MM.1S (cell line): ENCODE data around the gene MKLN1.

ENCODE experiments used
- DNase-seq: peaks from one replicate; pipeline ENCODE4 v3.0.0-alpha.2; 2015
- H2AFZ ChIP-seq: fragments of 300-600 bp; sonication (generic); 2 replicates; pipeline ENCODE4 v1.6.0; 2016; ENCODE audit warnings: antibody characterized with exemption, low read length
- H3F3A ChIP-seq: fragments of 300-600 bp; sonication (generic); 2 replicates; pipeline ENCODE4 v1.6.1; 2016; ENCODE audit warnings: mild to moderate bottlenecking, antibody characterized with exemption, low read length, moderate library complexity, mixed read lengths; ENCODE audit not compliant: insufficient read depth
- H3K27ac ChIP-seq: fragments of 300-600 bp; sonication (generic); 2 replicates; pipeline ENCODE4 v1.5.1; 2016; ENCODE audit warnings: mild to moderate bottlenecking, low read length
- H3K27me3 ChIP-seq: fragments of 300-600 bp; sonication (generic); replicated peaks from 2 replicates; pipeline ENCODE4 v1.6.0; 2016; ENCODE audit warnings: low read length; ENCODE audit not compliant: insufficient read depth
- H3K36me3 ChIP-seq: fragments of 300-600 bp; sonication (generic); replicated peaks from 2 replicates; pipeline ENCODE4 v1.6.1; 2016; ENCODE audit warnings: mild to moderate bottlenecking, low read length, mixed read lengths; ENCODE audit not compliant: insufficient read depth
- H3K4me1 ChIP-seq: fragments of 300-600 bp; sonication (generic); 2 replicates; pipeline ENCODE4 v1.6.1; 2016; ENCODE audit warnings: low read length, mixed read lengths
- H3K4me2 ChIP-seq: fragments of 300-600 bp; sonication (generic); 2 replicates; pipeline ENCODE4 v1.6.0; 2016; ENCODE audit warnings: low read depth, low read length
- H3K4me3 ChIP-seq: fragments of 300-600 bp; sonication (generic); 2 replicates; pipeline ENCODE4 v1.5.1; 2016; ENCODE audit warnings: low read length, mixed read lengths
- H3K79me2 ChIP-seq: fragments of 300-600 bp; sonication (generic); 2 replicates; pipeline ENCODE4 v1.6.1; 2016; ENCODE audit warnings: mixed run types, low read length, mixed read lengths
- H3K9ac ChIP-seq: fragments of 300-600 bp; sonication (generic); 2 replicates; pipeline ENCODE4 v1.6.1; 2016; ENCODE audit warnings: low read length, mixed read lengths
- H3K9me2 ChIP-seq: fragments of 300-600 bp; sonication (generic); replicated peaks from 2 replicates; pipeline ENCODE4 v1.6.1; 2016; ENCODE audit warnings: mild to moderate bottlenecking, low read length, mixed read lengths; ENCODE audit not compliant: insufficient read depth
- H3K9me3 ChIP-seq: fragments of 300-600 bp; sonication (generic); replicated peaks from 2 replicates; pipeline ENCODE4 v1.6.1; 2016; ENCODE audit warnings: mild to moderate bottlenecking, low read length, mixed read lengths; ENCODE audit not compliant: insufficient read depth
- H4K20me1 ChIP-seq: fragments of 300-600 bp; sonication (generic); 2 replicates; pipeline ENCODE4 v1.6.1; 2016; ENCODE audit warnings: mild to moderate bottlenecking, low read length, moderate library complexity, mixed read lengths; ENCODE audit not compliant: insufficient read depth
- EZH2 ChIP-seq: fragments of 300-600 bp; sonication (generic); optimal IDR thresholded peaks from 2 replicates; pipeline ENCODE3; 2017; ENCODE audit warnings: low read depth, mild to moderate bottlenecking, antibody characterized with exemption, low read length, mixed read lengths
- EZH2phosphoT487 ChIP-seq: fragments of 300-600 bp; sonication (generic); IDR thresholded peaks from 2 replicates; pipeline ENCODE4 v1.6.1; 2018; ENCODE audit warnings: antibody characterized with exemption, low read length
- TF ChIP-seq, protein P1 (sequence below): fragments of 300-600 bp; sonication (generic); IDR thresholded peaks from 2 replicates; pipeline ENCODE4 v1.5.1; 2016; ENCODE audit warnings: antibody characterized with exemption, low read length, mixed read lengths

Gene MKLN1

DNA sequence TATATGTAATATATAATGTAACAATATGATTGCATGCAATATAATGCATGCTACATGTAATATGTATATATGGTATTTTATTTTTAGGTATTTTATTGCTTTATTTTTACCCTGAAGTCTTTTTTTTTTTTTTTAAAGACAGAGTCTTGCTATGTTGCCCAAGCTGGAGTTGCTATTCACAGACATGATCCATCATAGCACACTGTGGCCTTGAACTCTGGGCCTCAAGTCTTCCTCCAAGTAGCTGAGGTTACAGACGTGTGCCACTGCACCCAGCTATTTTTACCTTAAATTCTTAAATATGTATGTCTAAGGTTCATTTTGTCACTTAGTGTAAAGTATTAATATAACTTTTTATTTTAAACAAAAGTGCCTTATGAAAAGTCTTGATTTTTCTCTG, 47.1 kb downstream of the MKLN1 start:
- Histone ChIP-seq H3K4me2 (no peak overlapping the region), H3K36me3 (no peaks in the 10 kb centered on the region; the same call in 1 of the 2 replicates), H3K9me3 (no peaks in the 10 kb centered on the region), H3K79me2 (peaks cover 52% of the 10 kb centered on the region), H3K27ac (no peak overlapping the region), H3K9me2 (no peaks in the 10 kb centered on the region), H3K4me1 (peaks cover 16% of the 10 kb centered on the region), H3K4me3 (no peak overlapping the region), H2AFZ (no peak overlapping the region), H4K20me1 (peaks cover 19% of the 10 kb centered on the region), H3K9ac (no peak overlapping the region), H3F3A (peaks cover 9% of the 10 kb centered on the region), H3K27me3 (no peaks in the 10 kb centered on the region)
- TF ChIP-seq, protein P1, sequence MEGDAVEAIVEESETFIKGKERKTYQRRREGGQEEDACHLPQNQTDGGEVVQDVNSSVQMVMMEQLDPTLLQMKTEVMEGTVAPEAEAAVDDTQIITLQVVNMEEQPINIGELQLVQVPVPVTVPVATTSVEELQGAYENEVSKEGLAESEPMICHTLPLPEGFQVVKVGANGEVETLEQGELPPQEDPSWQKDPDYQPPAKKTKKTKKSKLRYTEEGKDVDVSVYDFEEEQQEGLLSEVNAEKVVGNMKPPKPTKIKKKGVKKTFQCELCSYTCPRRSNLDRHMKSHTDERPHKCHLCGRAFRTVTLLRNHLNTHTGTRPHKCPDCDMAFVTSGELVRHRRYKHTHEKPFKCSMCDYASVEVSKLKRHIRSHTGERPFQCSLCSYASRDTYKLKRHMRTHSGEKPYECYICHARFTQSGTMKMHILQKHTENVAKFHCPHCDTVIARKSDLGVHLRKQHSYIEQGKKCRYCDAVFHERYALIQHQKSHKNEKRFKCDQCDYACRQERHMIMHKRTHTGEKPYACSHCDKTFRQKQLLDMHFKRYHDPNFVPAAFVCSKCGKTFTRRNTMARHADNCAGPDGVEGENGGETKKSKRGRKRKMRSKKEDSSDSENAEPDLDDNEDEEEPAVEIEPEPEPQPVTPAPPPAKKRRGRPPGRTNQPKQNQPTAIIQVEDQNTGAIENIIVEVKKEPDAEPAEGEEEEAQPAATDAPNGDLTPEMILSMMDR, result no peak
- TF ChIP-seq EZH2 (no peak), EZH2phosphoT487 (no peak)
- no peak for DNase-seq

DNA sequence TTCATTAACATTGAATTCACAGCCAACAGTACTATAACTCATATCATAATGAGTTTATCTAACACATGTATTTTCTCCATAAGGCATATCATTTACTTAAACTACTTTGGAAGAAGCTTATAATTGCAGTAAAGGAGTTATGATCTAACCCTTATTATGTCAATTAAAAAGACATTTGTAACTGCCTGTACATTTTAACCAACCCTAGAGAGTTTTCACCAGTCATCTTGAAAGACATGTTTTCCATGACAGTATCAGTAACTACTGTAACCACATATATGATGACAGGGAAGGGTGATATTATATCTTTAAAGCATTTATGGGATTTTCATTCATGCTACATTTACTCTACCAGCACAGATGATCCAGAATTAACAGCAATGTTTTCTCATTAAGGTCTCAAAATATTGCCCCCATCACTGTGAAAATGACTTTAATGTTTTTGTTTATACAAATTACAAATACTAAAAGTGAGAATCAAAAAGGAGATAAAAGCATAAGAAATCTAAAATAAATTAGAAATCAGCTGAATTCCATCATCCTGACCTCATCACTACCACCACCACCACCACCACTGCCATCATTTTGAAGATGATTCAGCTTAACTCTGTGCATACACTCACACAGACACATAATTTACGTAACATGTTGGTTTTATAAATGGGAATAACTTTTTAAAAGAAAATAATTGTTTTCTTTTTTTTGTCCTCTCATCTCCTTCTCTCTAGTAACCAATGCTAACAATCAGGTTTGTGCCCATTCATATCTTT, 53.6 kb downstream of the MKLN1 start:
- Histone ChIP-seq H3K4me1 (no peaks in the 10 kb centered on the region), H3K36me3 (no peaks in the 10 kb centered on the region; the same call in 1 of the 2 replicates), H3K4me3 (no peak overlapping the region), H3F3A (no peaks in the 10 kb centered on the region), H3K27ac (no peak overlapping the region), H3K27me3 (no peaks in the 10 kb centered on the region), H3K9ac (no peak overlapping the region), H3K4me2 (no peak overlapping the region), H3K9me2 (no peaks in the 10 kb centered on the region), H3K79me2 (peaks cover 14% of the 10 kb centered on the region; the same call in 1 of the 2 replicates), H2AFZ (no peak overlapping the region), H3K9me3 (no peaks in the 10 kb centered on the region), H4K20me1 (peaks cover 3% of the 10 kb centered on the region; the same call in 1 of the 2 replicates)
- TF ChIP-seq EZH2phosphoT487 (no peak), EZH2 (no peak)
- TF ChIP-seq, protein P1, result no peak
- DNase-seq, result no peak

DNA sequence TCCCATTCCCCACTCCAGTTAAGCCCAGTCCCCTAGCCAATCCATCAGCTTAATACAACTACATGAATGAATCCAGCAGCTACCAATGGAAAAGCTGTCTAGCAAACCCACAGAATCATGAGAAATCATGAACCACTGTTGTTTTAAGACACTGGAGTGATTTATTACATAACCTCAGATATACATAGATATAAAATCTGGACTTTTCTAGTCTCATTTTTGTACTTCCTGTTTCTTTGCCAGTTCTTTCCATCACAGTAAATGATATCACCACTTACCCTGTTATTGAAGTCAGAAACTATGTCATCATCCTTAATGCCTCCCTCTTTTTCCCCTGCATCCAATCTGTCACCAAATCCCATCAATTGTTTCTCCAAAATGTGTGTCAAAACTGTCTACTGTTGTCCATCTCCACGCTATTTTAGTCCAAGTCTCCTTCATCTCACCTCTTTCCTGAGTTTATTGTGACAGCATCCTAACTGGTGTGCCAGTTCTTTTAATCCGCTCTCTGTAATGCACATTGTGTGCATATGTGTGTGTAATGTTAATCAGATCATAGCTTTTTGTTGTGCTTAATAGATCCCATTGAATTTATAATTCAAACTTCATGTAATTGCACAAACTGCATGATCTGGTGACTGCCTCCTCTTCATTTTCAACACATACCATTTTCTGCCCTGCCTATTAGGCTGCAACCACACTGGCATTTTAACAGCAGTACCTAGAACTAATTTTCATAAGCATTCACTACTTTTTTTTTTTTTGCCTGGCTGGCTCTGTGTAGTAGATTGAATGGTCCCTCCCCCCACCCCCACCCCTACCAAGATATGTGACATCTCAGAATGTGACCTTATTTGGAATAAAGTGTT, 56.0 kb downstream of the MKLN1 start:
- Histone ChIP-seq H3K4me1 (no peaks in the 10 kb centered on the region), H3F3A (no peaks in the 10 kb centered on the region), H3K9me3 (no peaks in the 10 kb centered on the region), H3K36me3 (no peaks in the 10 kb centered on the region), H3K9me2 (no peaks in the 10 kb centered on the region), H3K27me3 (no peaks in the 10 kb centered on the region), H3K4me3 (no peak overlapping the region), H3K27ac (no peak overlapping the region), H3K4me2 (no peak overlapping the region), H3K79me2 (peaks cover 13% of the 10 kb centered on the region; the same call in 1 of the 2 replicates), H3K9ac (no peak overlapping the region), H4K20me1 (peaks cover 3% of the 10 kb centered on the region; the same call in 1 of the 2 replicates), H2AFZ (no peak overlapping the region)
- TF ChIP-seq EZH2 (no peak), EZH2phosphoT487 (no peak)
- TF ChIP-seq, protein P1, result no peak
- DNase-seq, result no peak
